ENCODE results near the gene OR10A3.

The OR10A3 gene

DNA sequence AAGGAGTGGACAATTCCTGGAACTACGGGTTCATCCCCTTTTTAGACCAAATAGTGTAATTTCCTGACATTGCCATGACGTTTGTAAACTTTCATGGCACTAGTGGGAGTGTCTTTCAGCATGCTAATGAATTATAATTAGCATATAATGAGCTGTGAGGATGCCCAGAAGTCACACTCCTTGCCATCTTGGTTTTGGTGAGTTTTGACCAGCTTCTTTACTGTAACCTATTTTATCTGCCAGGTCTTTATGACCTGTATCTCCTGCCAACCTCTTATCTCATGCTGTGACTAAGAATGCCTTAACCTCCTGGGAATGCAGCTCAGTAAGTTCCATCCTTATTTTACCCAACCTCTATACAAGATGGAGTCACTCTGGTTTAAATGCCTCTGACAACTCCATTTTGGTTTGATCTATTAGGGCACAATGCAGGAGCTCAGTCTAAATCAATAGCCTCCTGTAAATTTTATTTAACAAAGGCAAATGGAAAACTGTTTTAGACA lies 31.2 kb downstream of the OR10A3 start:
- no peaks in the 10 kb centered on the region for H3K36me3 ChIP-seq (replicated peaks)
- no peak for DNase-seq (ENCODE audit: low spot score in 2 of 2)
- H3K4me1 ChIP-seq = no peaks in the 10 kb centered on the region
- H3K9me3 ChIP-seq = no peaks in the 10 kb centered on the region
- H3K4me3 ChIP-seq = no peak overlapping the region
- peaks cover 3% of the 10 kb centered on the region; the same call in 1 of the 2 replicates for H3K27me3 ChIP-seq (ENCODE audit: low read depth)
- in situ Hi-C loops (cut with MboI; ENCODE audit: low sequenced_read_pairs) = no loop called here

DNA sequence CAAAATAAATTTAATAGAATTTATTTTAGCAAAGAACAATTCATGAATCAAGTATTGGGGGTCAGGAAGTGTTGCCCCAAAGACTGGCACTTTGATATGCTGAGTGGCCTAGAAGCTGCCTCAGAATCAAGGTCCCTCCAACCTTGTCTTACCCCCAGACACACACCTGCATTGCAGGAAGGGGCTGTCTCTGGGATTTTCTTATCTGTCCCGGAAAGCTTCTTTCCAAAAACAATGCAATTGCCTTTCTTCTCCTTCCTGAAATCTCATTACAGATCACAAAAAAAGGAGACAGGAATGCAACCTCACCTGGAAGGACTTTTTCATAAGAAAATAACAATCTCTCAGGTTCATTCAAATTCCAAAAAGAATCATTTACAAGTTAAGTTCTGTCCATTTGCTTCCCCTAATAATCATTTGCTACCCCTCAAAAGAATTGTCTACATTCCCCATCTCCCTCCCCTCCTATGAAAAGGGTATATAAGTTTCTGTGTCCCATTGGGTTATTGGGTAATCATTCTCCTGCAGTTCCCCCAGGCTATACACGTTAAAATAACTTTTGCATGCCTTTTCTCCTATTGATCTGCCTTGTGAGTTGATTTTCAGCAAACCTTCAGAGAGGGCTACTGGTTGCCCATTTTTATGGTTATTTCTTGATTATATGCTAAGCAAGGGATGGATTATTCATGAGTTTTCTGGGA lies 31.8 kb downstream of the OR10A3 start:
- in situ Hi-C loops (cut with MboI; ENCODE audit: low sequenced_read_pairs) = no loop called here
- H3K4me1 ChIP-seq = no peaks in the 10 kb centered on the region
- no peaks in the 10 kb centered on the region for H3K9me3 ChIP-seq
- H3K27me3 ChIP-seq (ENCODE audit: low read depth) = peaks cover 3% of the 10 kb centered on the region; the same call in 1 of the 2 replicates
- DNase-seq (ENCODE audit: low spot score in 2 of 2) = no peak
- no peaks in the 10 kb centered on the region for H3K36me3 ChIP-seq (replicated peaks)
- H3K4me3 ChIP-seq = no peak overlapping the region

DNA sequence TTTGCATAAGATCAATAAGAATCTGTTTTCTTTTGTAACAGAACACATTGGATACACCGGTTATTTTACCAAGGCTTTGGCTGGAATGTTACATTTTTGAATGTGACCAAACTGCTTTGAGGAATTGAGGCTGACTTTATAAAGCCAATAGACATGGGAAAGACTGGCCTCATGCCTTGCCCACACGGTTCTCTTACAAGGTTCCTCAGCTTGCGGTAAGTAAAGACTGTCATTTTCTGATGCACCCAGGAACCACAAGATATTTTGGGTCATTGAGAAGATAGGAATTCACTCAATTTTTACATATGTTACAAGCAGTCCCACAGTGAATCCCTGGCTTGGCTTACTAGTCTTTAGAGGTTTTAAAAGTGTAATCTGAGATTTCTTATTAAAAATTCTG lies 34.4 kb downstream of the OR10A3 start:
- DNase-seq (ENCODE audit: low spot score in 2 of 2) = no peak
- no peaks in the 10 kb centered on the region for H3K4me1 ChIP-seq
- in situ Hi-C loops (cut with MboI; ENCODE audit: low sequenced_read_pairs) = no loop called here
- H3K36me3 ChIP-seq (replicated peaks) = no peaks in the 10 kb centered on the region
- H3K4me3 ChIP-seq = no peak overlapping the region
- H3K9me3 ChIP-seq = no peaks in the 10 kb centered on the region
- peaks cover 11% of the 10 kb centered on the region for H3K27me3 ChIP-seq (ENCODE audit: low read depth)

GRCh38 chr11:7906481-7906880 lies 35.0 kb downstream of the OR10A3 start:
- H3K4me1 ChIP-seq = no peaks in the 10 kb centered on the region
- DNase-seq (ENCODE audit: low spot score in 2 of 2) = no peak
- in situ Hi-C loops (cut with MboI; ENCODE audit: low sequenced_read_pairs) = no loop called here
- no peaks in the 10 kb centered on the region for H3K9me3 ChIP-seq
- H3K4me3 ChIP-seq = no peak overlapping the region
- peaks cover 11% of the 10 kb centered on the region for H3K27me3 ChIP-seq (ENCODE audit: low read depth)
- H3K36me3 ChIP-seq (replicated peaks) = no peaks in the 10 kb centered on the region

DNA sequence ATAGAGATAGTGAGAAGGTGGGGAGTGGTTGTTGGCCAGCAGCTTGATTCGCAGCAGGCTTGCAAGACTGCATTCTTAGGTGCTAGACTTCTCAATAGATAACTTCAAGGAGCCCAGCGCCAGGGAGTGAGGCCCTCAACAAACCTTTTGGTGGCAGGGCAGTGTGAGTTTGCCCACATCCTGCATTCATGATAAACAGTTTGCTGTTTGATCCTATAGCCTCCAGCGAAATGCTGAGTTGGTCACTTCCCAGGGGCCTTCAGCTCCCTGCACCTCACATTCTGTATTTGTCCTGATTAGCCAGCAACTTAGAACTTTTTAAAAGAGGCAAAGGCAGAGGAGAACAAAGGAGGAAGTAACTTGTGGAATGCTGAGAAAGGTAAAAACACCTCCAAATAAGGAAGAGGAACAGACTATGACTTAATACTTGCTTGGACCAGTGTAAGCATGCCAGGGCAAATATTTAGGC lies 35.5 kb downstream of the OR10A3 start:
- H3K9me3 ChIP-seq = no peaks in the 10 kb centered on the region
- peaks cover 11% of the 10 kb centered on the region for H3K27me3 ChIP-seq (ENCODE audit: low read depth)
- H3K36me3 ChIP-seq (replicated peaks) = no peaks in the 10 kb centered on the region
- H3K4me3 ChIP-seq = no peak overlapping the region
- H3K4me1 ChIP-seq = no peaks in the 10 kb centered on the region
- no peak for DNase-seq (ENCODE audit: low spot score in 2 of 2)
- in situ Hi-C loops (cut with MboI; ENCODE audit: low sequenced_read_pairs) = no loop called here

DNA sequence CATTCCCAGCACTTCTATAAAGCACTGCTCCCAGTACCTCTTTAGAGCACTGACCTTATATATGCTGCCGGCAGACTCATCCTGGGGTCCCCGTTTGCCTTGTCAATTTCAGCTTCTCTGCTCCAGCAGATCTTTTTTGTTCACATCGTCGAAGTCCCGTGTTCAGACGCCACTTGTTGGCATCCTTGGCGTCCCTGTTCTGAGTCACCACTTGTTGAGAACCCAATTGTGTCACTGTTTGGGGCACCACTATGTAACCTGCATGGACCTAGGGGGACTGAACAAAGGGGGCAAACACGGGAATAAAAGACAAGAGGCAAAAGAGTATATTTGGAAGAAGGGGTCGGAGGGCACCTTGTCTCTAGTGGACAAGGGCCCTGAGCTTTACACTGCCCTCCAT lies 36.0 kb downstream of the OR10A3 start:
- H3K27me3 ChIP-seq (ENCODE audit: low read depth) = peaks cover 11% of the 10 kb centered on the region
- H3K4me1 ChIP-seq = no peaks in the 10 kb centered on the region
- no peaks in the 10 kb centered on the region for H3K36me3 ChIP-seq (replicated peaks)
- in situ Hi-C loops (cut with MboI; ENCODE audit: low sequenced_read_pairs) = no loop called here
- no peak overlapping the region for H3K4me3 ChIP-seq
- DNase-seq (ENCODE audit: low spot score in 2 of 2) = no peak
- H3K9me3 ChIP-seq = no peaks in the 10 kb centered on the region

GRCh38 chr11:7904917-7905316 lies 36.6 kb downstream of the OR10A3 start:
- Histone ChIP-seq H3K4me3 (no peak overlapping the region), H3K4me1 (no peaks in the 10 kb centered on the region), H3K36me3 (replicated peaks) (no peaks in the 10 kb centered on the region), H3K9me3 (no peaks in the 10 kb centered on the region), H3K27me3 (ENCODE audit: low read depth) (peaks cover 11% of the 10 kb centered on the region)
- DNase-seq (ENCODE audit: low spot score in 2 of 2) = no peak
- in situ Hi-C loops (cut with MboI; ENCODE audit: low sequenced_read_pairs) = no loop called here

- no peak for DNase-seq (ENCODE audit: low spot score in 2 of 2)
- H3K36me3 ChIP-seq (replicated peaks) = no peaks in the 10 kb centered on the region
- no peaks in the 10 kb centered on the region for H3K4me1 ChIP-seq
- H3K27me3 ChIP-seq (ENCODE audit: low read depth) = peaks cover 11% of the 10 kb centered on the region
- H3K4me3 ChIP-seq = no peak overlapping the region
- no peaks in the 10 kb centered on the region for H3K9me3 ChIP-seq
- in situ Hi-C loops (cut with MboI; ENCODE audit: low sequenced_read_pairs) = no loop called here
These were observed 37.6 kb downstream of the OR10A3 start for GRCh38 chr11:7903940-7904339.

DNA sequence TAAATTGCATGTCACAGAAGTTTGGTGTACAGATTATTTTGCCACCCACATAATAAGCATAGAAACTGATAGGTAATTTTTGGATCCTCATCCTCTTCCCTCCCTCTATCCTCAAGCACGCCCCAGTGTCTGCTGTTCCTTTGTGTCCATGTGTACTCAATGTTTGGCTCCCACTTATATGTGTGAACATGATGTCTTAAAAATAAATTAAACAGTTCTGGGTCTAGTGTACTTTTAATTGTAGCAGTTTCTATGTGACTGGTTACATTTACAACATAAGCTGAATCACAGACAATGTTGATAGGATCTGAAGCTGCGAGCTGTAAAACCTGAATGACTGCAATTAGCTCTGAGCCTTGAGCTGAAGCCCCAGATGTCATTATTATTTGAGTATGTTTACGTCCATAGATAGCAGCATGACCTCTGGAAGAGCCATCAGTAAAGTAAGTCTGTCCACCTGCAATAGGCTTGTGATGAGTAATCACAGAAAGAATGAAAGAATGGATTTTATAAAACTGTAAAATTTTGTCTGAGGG lies 40.1 kb downstream of the OR10A3 start:
- DNase-seq (ENCODE audit: low spot score in 2 of 2) = no peak

DNA sequence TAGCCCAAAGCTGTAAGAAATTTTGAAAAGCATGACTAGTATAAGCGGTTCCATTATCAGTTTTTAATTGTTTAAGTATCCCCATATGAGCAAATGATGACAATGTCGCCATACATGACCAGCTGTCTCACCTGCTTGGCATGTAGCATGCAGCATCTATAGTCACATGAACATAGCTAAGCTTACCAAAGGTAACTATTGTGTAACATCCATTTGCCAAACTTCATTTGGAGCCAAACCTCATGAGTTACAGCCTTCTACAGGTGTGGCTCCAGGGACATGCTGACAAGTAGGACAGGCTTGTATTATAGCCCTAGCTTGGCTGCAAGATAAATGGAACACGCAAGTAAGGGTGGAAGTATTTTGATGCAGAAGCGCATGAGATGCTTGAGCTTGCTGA lies 40.8 kb downstream of the OR10A3 start:
- Histone ChIP-seq H3K36me3 (replicated peaks) (no peaks in the 10 kb centered on the region), H3K27me3 (ENCODE audit: low read depth) (peaks cover 8% of the 10 kb centered on the region), H3K9me3 (no peaks in the 10 kb centered on the region), H3K4me1 (no peaks in the 10 kb centered on the region), H3K4me3 (no peak overlapping the region)
- in situ Hi-C loops (cut with MboI; ENCODE audit: low sequenced_read_pairs) = no loop called here
- no peak for DNase-seq (ENCODE audit: low spot score in 2 of 2)

More for the DNA sequence above, 40.1 kb downstream of the OR10A3 start:
- H3K36me3 ChIP-seq (replicated peaks) = no peaks in the 10 kb centered on the region
- no peaks in the 10 kb centered on the region for H3K9me3 ChIP-seq
- no peak overlapping the region for H3K4me3 ChIP-seq
- H3K27me3 ChIP-seq (ENCODE audit: low read depth) = peaks cover 8% of the 10 kb centered on the region
- in situ Hi-C loops (cut with MboI; ENCODE audit: low sequenced_read_pairs) = no loop called here
- H3K4me1 ChIP-seq = no peaks in the 10 kb centered on the region

GRCh38 chr11:7899418-7899817 lies 42.1 kb downstream of the OR10A3 start:
- Histone ChIP-seq H3K4me3 (no peak overlapping the region), H3K27me3 (ENCODE audit: low read depth) (peaks cover 8% of the 10 kb centered on the region), H3K9me3 (no peaks in the 10 kb centered on the region), H3K4me1 (no peaks in the 10 kb centered on the region), H3K36me3 (replicated peaks) (no peaks in the 10 kb centered on the region)
- no peak for DNase-seq (ENCODE audit: low spot score in 2 of 2)
- in situ Hi-C loops (cut with MboI; ENCODE audit: low sequenced_read_pairs) = no loop called here

DNA sequence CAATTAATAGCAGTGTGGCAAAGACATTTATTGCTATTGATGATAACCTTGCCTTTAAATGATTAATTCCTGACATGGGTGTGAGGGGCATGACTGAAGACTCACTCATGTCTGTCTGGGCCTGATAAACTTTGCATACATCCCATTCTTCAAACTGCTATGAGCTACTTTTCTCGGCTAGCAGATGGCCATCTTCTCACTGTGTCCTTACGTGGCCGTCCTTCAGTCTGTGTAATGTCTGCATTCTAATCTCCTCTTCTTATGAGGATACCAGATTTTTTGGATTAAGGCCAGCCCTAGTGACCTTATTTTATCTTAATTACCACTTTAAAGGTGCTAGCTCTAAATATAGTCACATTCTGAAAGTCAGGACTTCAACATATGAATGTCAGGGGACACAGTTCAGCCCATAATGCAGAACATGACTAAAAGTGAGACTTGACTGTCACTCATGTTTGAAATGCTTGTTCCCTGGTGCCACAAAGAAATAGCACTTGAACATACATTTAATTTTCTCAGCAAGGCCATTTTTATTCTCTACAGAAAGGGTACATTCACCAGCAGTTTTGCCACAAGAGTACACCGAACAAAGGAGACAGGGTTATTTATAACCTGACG lies 42.7 kb downstream of the OR10A3 start:
- no peak for DNase-seq (ENCODE audit: low spot score in 2 of 2)
- H3K4me3 ChIP-seq = no peak overlapping the region
- no peaks in the 10 kb centered on the region for H3K9me3 ChIP-seq

DNA sequence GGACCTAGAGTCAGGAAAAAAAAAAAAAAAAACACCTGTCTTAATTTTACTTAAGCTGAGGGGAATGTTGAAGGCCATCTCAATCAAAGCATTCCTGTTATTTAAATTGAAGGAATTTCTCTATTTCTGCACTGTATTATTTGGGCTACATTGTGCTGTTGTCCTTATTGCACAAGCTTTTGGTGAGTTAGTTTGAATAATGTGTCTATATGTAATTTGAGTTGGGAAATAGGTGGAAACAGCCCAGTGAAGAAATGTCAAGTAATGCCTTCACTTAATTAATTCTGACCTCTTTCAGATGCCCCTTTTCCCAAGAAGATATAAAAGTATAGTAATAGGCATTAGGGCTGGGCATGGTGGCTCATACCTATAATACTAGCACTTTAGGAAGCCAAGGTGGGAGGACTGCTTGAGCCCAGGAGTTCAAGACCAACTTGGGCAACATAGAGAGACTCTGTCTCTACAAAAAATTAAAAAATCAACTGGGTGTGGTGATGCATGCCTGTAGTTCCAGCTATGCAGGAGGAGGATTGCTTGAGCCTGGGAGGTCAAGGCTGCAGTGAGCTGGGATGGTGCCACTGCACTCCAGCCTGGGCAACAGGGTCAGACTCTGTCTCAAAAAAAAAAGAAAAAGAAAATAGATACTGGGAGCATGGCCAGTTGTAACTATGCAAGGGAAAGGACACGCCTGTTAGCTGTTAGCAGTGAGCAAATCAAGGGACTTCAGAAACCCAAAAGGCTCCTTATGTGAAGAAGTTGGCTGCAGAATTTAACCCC lies 45.3 kb downstream of the OR10A3 start:
- Histone ChIP-seq H3K27me3 (ENCODE audit: low read depth) (peaks cover 5% of the 10 kb centered on the region), H3K9me3 (no peaks in the 10 kb centered on the region), H3K36me3 (replicated peaks) (no peaks in the 10 kb centered on the region), H3K4me3 (no peak overlapping the region), H3K4me1 (no peaks in the 10 kb centered on the region)
- DNase-seq (ENCODE audit: low spot score in 2 of 2) = no peak
- in situ Hi-C loops (cut with MboI; ENCODE audit: low sequenced_read_pairs) = no loop called here

More for the DNA sequence above, 42.7 kb downstream of the OR10A3 start:
- H3K36me3 ChIP-seq (replicated peaks) = no peaks in the 10 kb centered on the region
- peaks cover 8% of the 10 kb centered on the region for H3K27me3 ChIP-seq (ENCODE audit: low read depth)
- H3K4me1 ChIP-seq = no peaks in the 10 kb centered on the region
- in situ Hi-C loops (cut with MboI; ENCODE audit: low sequenced_read_pairs) = no loop called here

DNA sequence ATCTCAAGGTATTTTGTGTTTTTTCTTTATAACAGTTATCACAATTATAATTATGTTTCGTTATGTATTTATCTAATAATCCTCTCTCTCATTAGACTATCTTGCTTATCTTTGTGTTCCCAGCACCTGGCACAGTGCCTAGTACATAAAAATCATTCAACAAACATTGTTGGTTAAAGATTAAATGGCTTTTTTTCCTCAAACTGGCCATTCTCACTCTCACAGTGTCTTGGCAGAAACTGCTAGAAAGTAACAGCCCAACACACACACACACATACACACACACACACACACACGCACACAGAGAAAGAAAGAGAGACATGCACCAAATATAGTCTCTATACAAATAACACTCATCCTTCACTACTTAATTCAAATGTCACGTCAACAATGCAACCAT lies 47.3 kb downstream of the OR10A3 start:
- Histone ChIP-seq H3K4me3 (no peak overlapping the region), H3K36me3 (replicated peaks) (no peaks in the 10 kb centered on the region), H3K9me3 (no peaks in the 10 kb centered on the region), H3K27me3 (ENCODE audit: low read depth) (peaks cover 21% of the 10 kb centered on the region), H3K4me1 (no peaks in the 10 kb centered on the region)
- in situ Hi-C loops (cut with MboI; ENCODE audit: low sequenced_read_pairs) = no loop called here
- no peak for DNase-seq (ENCODE audit: low spot score in 2 of 2)

Measured in HAP-1 (cell line).